H9 (cell line): Measurements from ENCODE around the gene ZNF423. TPM values are rescaled to one million over a fixed set of nuclear protein-coding genes. Genes with fewer than 3 reads are reported as not detected.
A peak's percentile ranks its signal among the peaks of the same experiment; 100 is the strongest.

ENCODE experiments used
- DNase-seq: peaks from one replicate; pipeline ENCODE4 v3.0.0-alpha.2; 2017
- H2AFZ ChIP-seq: one replicate; pipeline ENCODE4 v1.6.1; 2013; ENCODE audit warnings: mild to moderate bottlenecking, low read length, control low read depth, moderate library complexity
- H2AK5ac ChIP-seq: 2 replicates; pipeline ENCODE4 v1.6.1; 2013; ENCODE audit warnings: low read length, control low read depth, mixed read lengths; ENCODE audit not compliant: insufficient read length
- H2BK120ac ChIP-seq: one replicate; pipeline ENCODE4 v1.6.1; 2013; ENCODE audit warnings: low read depth, mild to moderate bottlenecking, low read length, control low read depth, inconsistent platforms; ENCODE audit not compliant: poor library complexity, severe bottlenecking
- H2BK12ac ChIP-seq: 2 replicates; pipeline ENCODE4 v1.6.1; 2013; ENCODE audit warnings: low read length, control low read depth, mixed read lengths, low read depth; ENCODE audit not compliant: insufficient read length
- H2BK15ac ChIP-seq: 2 replicates; pipeline ENCODE4 v1.6.1; 2013; ENCODE audit warnings: low read depth, low read length, control low read depth
- H2BK20ac ChIP-seq: one replicate; pipeline ENCODE4 v1.6.1; 2013; ENCODE audit warnings: low read depth, mild to moderate bottlenecking, low read length, control low read depth, inconsistent platforms; ENCODE audit not compliant: poor library complexity, severe bottlenecking
- H2BK5ac ChIP-seq: 2 replicates; pipeline ENCODE4 v1.6.1; 2013; ENCODE audit warnings: low read length, control low read depth, mixed read lengths; ENCODE audit not compliant: insufficient read length
- H3K14ac ChIP-seq: 2 replicates; pipeline ENCODE4 v1.6.1; 2013; ENCODE audit warnings: low read length, control low read depth; ENCODE audit not compliant: insufficient read depth
- H3K18ac ChIP-seq: 2 replicates; pipeline ENCODE4 v1.6.1; 2013; ENCODE audit warnings: low read depth, mild to moderate bottlenecking, mixed read lengths, low read length, control low read depth; ENCODE audit not compliant: insufficient read length
- H3K23ac ChIP-seq: 2 replicates; pipeline ENCODE4 v1.6.1; 2013; ENCODE audit warnings: low read length, control low read depth, mixed read lengths, low read depth; ENCODE audit not compliant: insufficient read length
- H3K23me2 ChIP-seq: 2 replicates; pipeline ENCODE4 v1.6.1; 2013; ENCODE audit warnings: low read depth, mild to moderate bottlenecking, mixed read lengths, low read length, control low read depth; ENCODE audit not compliant: insufficient read length, poor library complexity, severe bottlenecking
- H3K27ac ChIP-seq: 2 replicates; pipeline ENCODE4 v1.5.1; 2013; ENCODE audit warnings: low read length, control low read depth, mixed read lengths, low read depth; ENCODE audit not compliant: insufficient read length
- H3K27me3 ChIP-seq: 2 replicates; pipeline ENCODE4 v1.6.1; 2013; ENCODE audit warnings: low read length, control low read depth, inconsistent platforms; ENCODE audit not compliant: insufficient read depth
- H3K4ac ChIP-seq: 2 replicates; pipeline ENCODE4 v1.6.1; 2013; ENCODE audit warnings: low read depth, mild to moderate bottlenecking, control low read depth, inconsistent platforms, low read length, moderate library complexity
- H3K4me1 ChIP-seq: 2 replicates; pipeline ENCODE4 v1.6.1; 2013; ENCODE audit warnings: low read length, control low read depth, inconsistent platforms; ENCODE audit not compliant: insufficient read depth
- H3K4me2 ChIP-seq: 2 replicates; pipeline ENCODE4 v1.6.1; 2013; ENCODE audit warnings: low read length, control low read depth, mixed read lengths; ENCODE audit not compliant: insufficient read length, insufficient read depth
- H3K56ac ChIP-seq: 2 replicates; pipeline ENCODE4 v1.6.1; 2013; ENCODE audit warnings: low read depth, mild to moderate bottlenecking, mixed read lengths, low read length, control low read depth; ENCODE audit not compliant: insufficient read length
- H3K79me1 ChIP-seq: 2 replicates; pipeline ENCODE4 v1.6.1; 2013; ENCODE audit warnings: low read depth, mild to moderate bottlenecking, moderate library complexity, low read length, control low read depth, inconsistent platforms; ENCODE audit not compliant: insufficient read depth, poor library complexity, severe bottlenecking
- H3K79me2 ChIP-seq: 2 replicates; pipeline ENCODE4 v1.6.1; 2013; ENCODE audit warnings: low read length, control low read depth, inconsistent platforms; ENCODE audit not compliant: insufficient read depth
- H3K9ac ChIP-seq: 2 replicates; pipeline ENCODE4 v1.6.1; 2013; ENCODE audit warnings: low read length, control low read depth, mixed read lengths; ENCODE audit not compliant: insufficient read length; ENCODE audit errors: extremely low read depth
- H3K9me3 ChIP-seq: one replicate; pipeline ENCODE4 v1.6.1; 2013; ENCODE audit warnings: low read depth, low read length, inconsistent platforms; ENCODE audit not compliant: control insufficient read depth
- H3T11ph ChIP-seq: one replicate; pipeline ENCODE4 v1.6.1; 2013; ENCODE audit warnings: mild to moderate bottlenecking, low read length, control low read depth, inconsistent platforms
- H4K20me1 ChIP-seq: one replicate; pipeline ENCODE4 v1.6.1; 2013; ENCODE audit not compliant: control insufficient read depth, insufficient read length, insufficient read depth
- H4K5ac ChIP-seq: 2 replicates; pipeline ENCODE4 v1.6.1; 2013; ENCODE audit warnings: low read depth, mild to moderate bottlenecking, mixed read lengths, low read length, control low read depth; ENCODE audit not compliant: insufficient read length
- H4K8ac ChIP-seq: replicated peaks from 2 replicates; pipeline ENCODE4 v1.6.1; 2013; ENCODE audit warnings: low read length, control low read depth, mixed read lengths, low read depth; ENCODE audit not compliant: insufficient read length
- H4K91ac ChIP-seq: 2 replicates; pipeline ENCODE4 v1.6.1; 2013; ENCODE audit warnings: low read depth, mild to moderate bottlenecking, moderate library complexity, mixed read lengths, low read length, control low read depth; ENCODE audit not compliant: insufficient read length
- H3K27ac Mint-ChIP-seq, 3 experiments: 2 replicates in 2 of 3; 3 replicates in 1 of 3; pipeline ENCODE4 v1.8.0; 2020 to 2021; ENCODE audit warnings: mixed read lengths in 3 of 3, mild to moderate bottlenecking in 1 of 3, moderate library complexity in 1 of 3
- H3K27me3 Mint-ChIP-seq: 2 replicates; pipeline ENCODE4 v1.8.0; 2021; ENCODE audit warnings: low read depth, mild to moderate bottlenecking, moderate library complexity, mixed read lengths
- H3K36me3 Mint-ChIP-seq, 3 experiments: 2 replicates in 2 of 3; 3 replicates in 1 of 3; pipeline ENCODE4 v1.8.0; 2020 to 2021; ENCODE audit warnings: low read depth in 3 of 3, mixed read lengths in 3 of 3; ENCODE audit not compliant: insufficient read depth in 1 of 3
- H3K4me1 Mint-ChIP-seq, 2 experiments: 2 replicates each; pipeline ENCODE4 v1.8.0; 2020; ENCODE audit warnings: mixed read lengths in 2 of 2
- H3K4me3 Mint-ChIP-seq, 2 experiments: 2 replicates in 1 of 2; 3 replicates in 1 of 2; pipeline ENCODE4 v1.8.0; 2020 to 2021; ENCODE audit warnings: mild to moderate bottlenecking in 2 of 2, mixed read lengths in 2 of 2, moderate library complexity in 1 of 2
- H3K9me3 Mint-ChIP-seq, 2 experiments: 2 replicates in 1 of 2; 3 replicates in 1 of 2; pipeline ENCODE4 v1.8.0; 2020; ENCODE audit warnings: mild to moderate bottlenecking in 2 of 2, mixed read lengths in 2 of 2, moderate library complexity in 1 of 2
- WGBS: extraction: QIAGEN DNeasy Blood & Tissue Kit; methylation state at CpG from one replicate; pipeline ENCODE4 v1.1.7; 2013; ENCODE audit warnings: missing lambda C conversion rate, low lambda C conversion rate, mixed read lengths; ENCODE audit not compliant: insufficient read length; ENCODE audit errors: extremely low coverage; 5-methylcytosine and 5-hydroxymethylcytosine counted together
- total RNA-seq: library from RNA; stranded (reverse); gene quantifications from 2 replicates; pipeline ENCODE4 v1.2.1, GENCODE V29; 2021
- TF ChIP-seq, protein P1 (sequence below): fragments of 200-600 bp; sonication (generic); conservative IDR thresholded peaks from 3 replicates; pipeline ENCODE4 v1.8.0; 2021; ENCODE audit warnings: antibody characterized with exemption, mild to moderate bottlenecking

ZNF423 gene
- total RNA-seq, 1 experiment from 2014 or later, result 51.5 TPM

- Histone ChIP-seq H2BK12ac (no peak overlapping the region), H2AK5ac (no peak overlapping the region), H4K5ac (no peak overlapping the region), H2BK5ac (no peak overlapping the region), H3K18ac (no peak overlapping the region), H4K8ac (no peak overlapping the region), H3K4ac (no peak overlapping the region), H3T11ph (no peak overlapping the region), H3K79me1 (no peaks in the 10 kb centered on the region), H3K27me3 (no peaks in the 10 kb centered on the region), H2BK120ac (no peak overlapping the region), H3K4me1 (peaks cover 2% of the 10 kb centered on the region; the same call in 1 of the 2 replicates), H3K9me3 (no peaks in the 10 kb centered on the region), H3K56ac (no peak overlapping the region), H4K91ac (no peak overlapping the region), H2AFZ (no peak overlapping the region), H3K4me2 (no peak overlapping the region), H3K14ac (no peak overlapping the region), H3K27ac (no peak overlapping the region), H2BK15ac (no peak overlapping the region), H3K9ac (no peak overlapping the region), H3K79me2 (peaks cover 3% of the 10 kb centered on the region; the same call in 1 of the 2 replicates), H3K23ac (no peak overlapping the region), H2BK20ac (no peak overlapping the region), H3K23me2 (no peaks in the 10 kb centered on the region), H4K20me1 (no peaks in the 10 kb centered on the region)
- Mint-ChIP-seq H3K27me3 (no peaks in the 10 kb centered on the region), H3K9me3 (no peaks in the 10 kb centered on the region), H3K4me3 (no peak overlapping the region; a peak in 1 of 5 replicates), H3K4me1 (peaks cover 22 to 40% of the 10 kb centered on the region in 2 experiments), H3K36me3 (peaks cover 0 to 31% (median 4%) of the 10 kb centered on the region in 3 experiments; a peak in 4 of 7 replicates), H3K27ac (peak overlapping the region in 1 of 3 experiments; percentile 27; a peak in 3 of 7 replicates)
- WGBS, result no CpG with 5 or more reads among the region's 13 CpGs
- TF ChIP-seq, protein P1, sequence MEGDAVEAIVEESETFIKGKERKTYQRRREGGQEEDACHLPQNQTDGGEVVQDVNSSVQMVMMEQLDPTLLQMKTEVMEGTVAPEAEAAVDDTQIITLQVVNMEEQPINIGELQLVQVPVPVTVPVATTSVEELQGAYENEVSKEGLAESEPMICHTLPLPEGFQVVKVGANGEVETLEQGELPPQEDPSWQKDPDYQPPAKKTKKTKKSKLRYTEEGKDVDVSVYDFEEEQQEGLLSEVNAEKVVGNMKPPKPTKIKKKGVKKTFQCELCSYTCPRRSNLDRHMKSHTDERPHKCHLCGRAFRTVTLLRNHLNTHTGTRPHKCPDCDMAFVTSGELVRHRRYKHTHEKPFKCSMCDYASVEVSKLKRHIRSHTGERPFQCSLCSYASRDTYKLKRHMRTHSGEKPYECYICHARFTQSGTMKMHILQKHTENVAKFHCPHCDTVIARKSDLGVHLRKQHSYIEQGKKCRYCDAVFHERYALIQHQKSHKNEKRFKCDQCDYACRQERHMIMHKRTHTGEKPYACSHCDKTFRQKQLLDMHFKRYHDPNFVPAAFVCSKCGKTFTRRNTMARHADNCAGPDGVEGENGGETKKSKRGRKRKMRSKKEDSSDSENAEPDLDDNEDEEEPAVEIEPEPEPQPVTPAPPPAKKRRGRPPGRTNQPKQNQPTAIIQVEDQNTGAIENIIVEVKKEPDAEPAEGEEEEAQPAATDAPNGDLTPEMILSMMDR, result no peak
- no peak for DNase-seq
Measured at GRCh38 chr16:49817754-49818507, 38.0 kb downstream of the ZNF423 start.
